WERI-Rb-1 (cell line): ENCODE data around the gene SMYD3.

Source experiments
- DNase-seq: peaks from one replicate; pipeline ENCODE4 v3.0.0-alpha.2; 2020
- H3K27ac ChIP-seq: fragments of 250-450 bp; sonication (Bioruptor Pico); 2 replicates; pipeline ENCODE4 v1.5.1; 2020; ENCODE audit warnings: mild to moderate bottlenecking, moderate library complexity
- H3K27me3 ChIP-seq: fragments of 250-450 bp; sonication (Bioruptor Pico); 2 replicates; pipeline ENCODE4 v1.5.1; 2021; ENCODE audit warnings: mild to moderate bottlenecking, low read depth, moderate library complexity; ENCODE audit not compliant: insufficient read depth, severe bottlenecking
- H3K36me3 ChIP-seq: fragments of 250-450 bp; sonication (Bioruptor Pico); 2 replicates; pipeline ENCODE4 v1.5.1; 2020; ENCODE audit warnings: mild to moderate bottlenecking, moderate library complexity
- H3K4me3 ChIP-seq: 2 replicates; pipeline ENCODE4 v1.5.1; 2011; ENCODE audit warnings: low read depth, mild to moderate bottlenecking, control low read depth, low read length
- H3K9me3 ChIP-seq: fragments of 250-450 bp; sonication (Bioruptor Pico); 2 replicates; pipeline ENCODE4 v1.5.1; 2021; ENCODE audit warnings: mild to moderate bottlenecking, moderate library complexity; ENCODE audit not compliant: severe bottlenecking
- TF ChIP-seq, protein P1 (sequence below): IDR thresholded peaks from 2 replicates; pipeline ENCODE4 v1.5.1; 2011; ENCODE audit warnings: low read depth, mild to moderate bottlenecking, control low read depth, inconsistent platforms, low read length

The SMYD3 gene

DNA sequence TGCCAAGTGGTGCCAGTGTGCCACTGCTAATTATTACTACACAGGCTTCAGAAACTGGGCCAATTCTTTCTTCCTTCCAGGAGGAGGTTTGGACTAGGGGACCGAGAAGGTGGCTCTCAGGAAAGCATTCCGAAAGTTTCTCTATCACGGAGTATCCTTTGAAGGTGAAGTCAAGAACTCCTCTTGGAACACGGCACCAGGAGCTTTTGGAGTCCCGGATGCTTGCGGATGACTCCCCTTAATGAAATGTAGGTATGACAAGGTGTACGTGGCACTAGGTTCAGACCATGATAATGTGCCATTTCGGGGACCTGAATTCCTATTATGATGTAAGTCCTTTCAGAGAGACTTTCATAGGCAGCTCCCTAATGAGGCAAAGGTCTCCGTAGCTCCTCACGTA is 718.2 kb downstream of the SMYD3 start:
- H3K27me3 ChIP-seq: no peaks in the 10 kb centered on the region
- H3K36me3 ChIP-seq: no peaks in the 10 kb centered on the region
- no peak overlapping the region for H3K27ac ChIP-seq
- TF ChIP-seq, protein P1, sequence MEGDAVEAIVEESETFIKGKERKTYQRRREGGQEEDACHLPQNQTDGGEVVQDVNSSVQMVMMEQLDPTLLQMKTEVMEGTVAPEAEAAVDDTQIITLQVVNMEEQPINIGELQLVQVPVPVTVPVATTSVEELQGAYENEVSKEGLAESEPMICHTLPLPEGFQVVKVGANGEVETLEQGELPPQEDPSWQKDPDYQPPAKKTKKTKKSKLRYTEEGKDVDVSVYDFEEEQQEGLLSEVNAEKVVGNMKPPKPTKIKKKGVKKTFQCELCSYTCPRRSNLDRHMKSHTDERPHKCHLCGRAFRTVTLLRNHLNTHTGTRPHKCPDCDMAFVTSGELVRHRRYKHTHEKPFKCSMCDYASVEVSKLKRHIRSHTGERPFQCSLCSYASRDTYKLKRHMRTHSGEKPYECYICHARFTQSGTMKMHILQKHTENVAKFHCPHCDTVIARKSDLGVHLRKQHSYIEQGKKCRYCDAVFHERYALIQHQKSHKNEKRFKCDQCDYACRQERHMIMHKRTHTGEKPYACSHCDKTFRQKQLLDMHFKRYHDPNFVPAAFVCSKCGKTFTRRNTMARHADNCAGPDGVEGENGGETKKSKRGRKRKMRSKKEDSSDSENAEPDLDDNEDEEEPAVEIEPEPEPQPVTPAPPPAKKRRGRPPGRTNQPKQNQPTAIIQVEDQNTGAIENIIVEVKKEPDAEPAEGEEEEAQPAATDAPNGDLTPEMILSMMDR: no peak
- no peak for DNase-seq
- H3K9me3 ChIP-seq: no peaks in the 10 kb centered on the region
- H3K4me3 ChIP-seq: no peak overlapping the region

- Histone ChIP-seq H3K9me3 (no peaks in the 10 kb centered on the region), H3K4me3 (no peak overlapping the region), H3K36me3 (no peaks in the 10 kb centered on the region), H3K27ac (no peak overlapping the region), H3K27me3 (no peaks in the 10 kb centered on the region)
- TF ChIP-seq, protein P1: no peak
- no peak for DNase-seq
Measured at GRCh38 chr1:245788269-245788668, 718.8 kb downstream of the SMYD3 start.

- TF ChIP-seq, protein P1: no peak
- H3K27ac ChIP-seq: no peak overlapping the region
- no peaks in the 10 kb centered on the region for H3K36me3 ChIP-seq
Measured at GRCh38 chr1:245786948-245787347, 720.1 kb downstream of the SMYD3 start.

DNA sequence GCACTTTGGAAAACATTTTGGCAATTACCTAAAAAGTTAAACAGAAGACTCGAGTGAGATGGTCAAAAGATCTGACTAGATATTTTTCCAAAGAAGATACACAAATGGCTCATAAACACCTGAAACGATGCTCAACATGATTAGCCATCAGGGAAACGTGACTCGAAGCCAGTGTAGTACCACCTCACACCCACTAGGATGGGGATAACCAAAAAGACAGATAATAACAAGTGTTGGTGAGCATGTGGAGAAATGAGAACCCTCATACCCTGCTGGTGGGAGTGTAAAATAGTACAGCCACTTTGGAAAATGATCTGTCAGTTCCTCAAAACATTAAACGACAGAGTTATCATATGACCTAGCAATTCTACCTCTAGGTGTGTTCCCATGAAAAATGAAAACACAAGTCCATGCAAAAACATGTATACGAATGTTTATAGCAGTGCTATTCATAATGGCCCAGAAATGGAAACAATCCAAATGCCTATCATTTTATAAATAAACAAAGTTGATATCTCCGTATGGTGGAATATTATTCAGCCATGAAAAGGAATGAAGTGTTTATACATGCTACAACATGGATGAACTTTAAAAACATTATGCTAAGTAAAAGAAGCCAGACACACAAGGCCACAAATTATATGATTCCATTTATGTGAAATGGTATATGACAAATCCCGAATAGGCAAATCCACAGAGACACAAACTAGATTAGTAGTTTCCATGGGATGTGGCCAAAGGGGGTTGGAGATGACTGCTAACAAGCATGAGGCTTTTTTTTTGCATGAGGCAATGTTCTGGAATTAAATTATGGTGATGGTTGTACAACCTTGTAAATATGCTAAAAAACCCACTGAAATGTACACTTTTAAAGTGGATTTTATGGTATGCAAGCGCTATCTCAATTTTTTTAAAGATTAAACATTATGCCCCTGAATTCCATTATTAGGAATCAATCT is 727.0 kb downstream of the SMYD3 start:
- H3K27ac ChIP-seq: no peak overlapping the region
- H3K9me3 ChIP-seq: no peaks in the 10 kb centered on the region
- H3K36me3 ChIP-seq: no peaks in the 10 kb centered on the region
- no peaks in the 10 kb centered on the region for H3K27me3 ChIP-seq
- DNase-seq: no peak
- H3K4me3 ChIP-seq: no peak overlapping the region
- TF ChIP-seq, protein P1: no peak

More at GRCh38 chr1:245786948-245787347, 720.1 kb downstream of the SMYD3 start:
- Histone ChIP-seq H3K9me3 (no peaks in the 10 kb centered on the region), H3K4me3 (no peak overlapping the region), H3K27me3 (no peaks in the 10 kb centered on the region)
- no peak for DNase-seq

GRCh38 chr1:245777752-245778151 is 729.3 kb downstream of the SMYD3 start:
- no peaks in the 10 kb centered on the region for H3K36me3 ChIP-seq
- no peak overlapping the region for H3K27ac ChIP-seq
- no peak overlapping the region for H3K4me3 ChIP-seq
- no peaks in the 10 kb centered on the region for H3K27me3 ChIP-seq
- no peak for DNase-seq
- H3K9me3 ChIP-seq: no peaks in the 10 kb centered on the region
- TF ChIP-seq, protein P1: no peak
